CD14-positive monocyte (primary cell): ENCODE data around the gene TBC1D5. TPM values are rescaled to one million over a fixed set of nuclear protein-coding genes. Genes with fewer than 3 reads are reported as not detected.

Source experiments
- DNase-seq, 3 donors: peaks; one replicate each; pipeline ENCODE4 v3.0.0-alpha.2; 2011 to 2022
- H2AFZ ChIP-seq: 2 replicates; pipeline ENCODE4 v1.6.0; 2012; ENCODE audit warnings: mild to moderate bottlenecking, low read depth, low read length, inconsistent platforms; ENCODE audit not compliant: insufficient read depth, poor library complexity, severe bottlenecking
- H3K27ac ChIP-seq, 2 donors: 1 replicate in 1 of 2; 2 replicates in 1 of 2; pipeline ENCODE4 v1.5.1; 2012 to 2013; ENCODE audit warnings: low read length in 2 of 2, control low read depth in 1 of 2, inconsistent platforms in 1 of 2, low read depth in 1 of 2, mild to moderate bottlenecking in 1 of 2
- H3K27me3 ChIP-seq, 2 donors: one replicate each; pipeline versions ENCODE4 v1.6.0 to v1.6.1; 2011 to 2013; ENCODE audit warnings: low read length in 2 of 2; ENCODE audit not compliant: control insufficient read depth in 2 of 2, insufficient read depth in 2 of 2
- H3K36me3 ChIP-seq, 2 donors: replicated peaks in 1 of 2; 1 replicate in 1 of 2; 2 replicates in 1 of 2; pipeline versions ENCODE4 v1.5.1 to v1.6.1; 2012 to 2013; ENCODE audit warnings: low read length in 2 of 2, control low read depth in 1 of 2, inconsistent platforms in 1 of 2, mild to moderate bottlenecking in 1 of 2; ENCODE audit not compliant: insufficient read depth in 2 of 2, control insufficient read depth in 1 of 2
- H3K4me1 ChIP-seq, 2 donors: 1 replicate in 1 of 2; 2 replicates in 1 of 2; pipeline versions ENCODE4 v1.5.1 to v1.6.1; 2012 to 2013; ENCODE audit warnings: low read length in 2 of 2, control low read depth in 1 of 2, inconsistent platforms in 1 of 2, mild to moderate bottlenecking in 1 of 2, moderate library complexity in 1 of 2; ENCODE audit not compliant: insufficient read depth in 2 of 2, control insufficient read depth in 1 of 2
- H3K4me2 ChIP-seq: replicated peaks from 2 replicates; pipeline ENCODE3; 2012; ENCODE audit warnings: low read length, moderate library complexity, mild to moderate bottlenecking; ENCODE audit not compliant: poor library complexity, severe bottlenecking; ENCODE audit errors: extremely low read depth
- H3K4me3 ChIP-seq, 3 experiments: fragments of 200-600 bp in 1 of 3; sonication (generic) in 1 of 3; replicated peaks in 1 of 3; 1 replicate in 2 of 3; 2 replicates in 1 of 3; pipeline ENCODE4 v1.5.1; 2011 to 2013; ENCODE audit warnings: low read length in 3 of 3, mild to moderate bottlenecking in 3 of 3, control low read depth in 2 of 3, low read depth in 2 of 3, inconsistent platforms in 1 of 3, moderate library complexity in 1 of 3
- H3K79me2 ChIP-seq: 2 replicates; pipeline ENCODE4 v1.6.0; 2012; ENCODE audit warnings: mild to moderate bottlenecking, control low read depth, inconsistent platforms, low read length, moderate library complexity; ENCODE audit not compliant: insufficient read depth
- H3K9ac ChIP-seq: 2 replicates; pipeline ENCODE4 v1.6.0; 2017; ENCODE audit warnings: low read length, mild to moderate bottlenecking; ENCODE audit not compliant: insufficient read depth, poor library complexity, severe bottlenecking
- H3K9me3 ChIP-seq, 2 donors: replicated peaks in 1 of 2; 1 replicate in 1 of 2; 2 replicates in 1 of 2; pipeline versions ENCODE4 v1.5.1 to v1.6.1; 2012 to 2013; ENCODE audit warnings: low read length in 2 of 2, control low read depth in 1 of 2; ENCODE audit not compliant: control insufficient read depth in 1 of 2, insufficient read depth in 1 of 2
- H4K20me1 ChIP-seq: 2 replicates; pipeline ENCODE4 v1.6.0; 2012; ENCODE audit warnings: mild to moderate bottlenecking, low read length, control low read depth, moderate library complexity; ENCODE audit not compliant: insufficient read depth
- H3K27ac Mint-ChIP-seq, 7 donors: one replicate each; pipeline ENCODE4 v1.8.0; 2020; ENCODE audit warnings: mild to moderate bottlenecking in 7 of 7, mixed read lengths in 7 of 7, moderate library complexity in 6 of 7, inconsistent platforms in 2 of 7
- H3K27me3 Mint-ChIP-seq, 3 donors: one replicate each; pipeline ENCODE4 v1.8.0; 2021 to 2022; ENCODE audit warnings: low read depth in 3 of 3, mild to moderate bottlenecking in 3 of 3, mixed read lengths in 3 of 3, moderate library complexity in 3 of 3, inconsistent platforms in 1 of 3
- H3K36me3 Mint-ChIP-seq, 2 donors: one replicate each; pipeline ENCODE4 v1.8.0; 2020; ENCODE audit warnings: mixed read lengths in 2 of 2, inconsistent platforms in 1 of 2, mild to moderate bottlenecking in 1 of 2
- H3K4me1 Mint-ChIP-seq: one replicate; pipeline ENCODE4 v1.8.0; 2020; ENCODE audit warnings: mild to moderate bottlenecking, mixed read lengths
- H3K4me3 Mint-ChIP-seq, 2 donors: one replicate each; pipeline ENCODE4 v1.8.0; 2020; ENCODE audit warnings: mild to moderate bottlenecking in 2 of 2, mixed read lengths in 2 of 2, moderate library complexity in 1 of 2
- H3K9me3 Mint-ChIP-seq, 7 donors: one replicate each; pipeline ENCODE4 v1.8.0; 2020 to 2022; ENCODE audit warnings: mixed read lengths in 7 of 7, mild to moderate bottlenecking in 6 of 7, moderate library complexity in 6 of 7, inconsistent platforms in 2 of 7
- CTCF ChIP-seq: fragments of 200-600 bp; IDR thresholded peaks from one replicate; pipeline ENCODE4 v1.8.0; 2022; ENCODE audit warnings: antibody characterized with exemption, mild to moderate bottlenecking
- WGBS: methylation state at CpG from one replicate; pipeline ENCODE4 v1.1.5; 2013; ENCODE audit warnings: missing lambda C conversion rate; ENCODE audit not compliant: insufficient coverage; 5-methylcytosine and 5-hydroxymethylcytosine counted together
- intact Hi-C, 2 donors: fragments of 100-400 bp; cut with micrococcal nuclease; formaldehyde crosslinking; loops; one replicate each; pipeline versions ENCODE4 v1.15.0 to v1.15.1; 2023
- polyA plus RNA-seq, 3 donors: library from polyadenylated mRNA; depleted of rRNA in 1 of 3; unstranded in 2 of 3; stranded (reverse) in 1 of 3; fragments of 300-500 nt in 2 of 3; fragments of >200 nt in 1 of 3; fragmentation: Illumina TruSeq in 2 of 3; gene quantifications; 1 replicate in 2 of 3; 2 replicates in 1 of 3; pipeline ENCODE4 v1.2.3, GENCODE V29; 2012 to 2021

Gene TBC1D5
- polyA plus RNA-seq, 3 donors, result 17.6 to 35.3 (median 21.0) TPM

GRCh38 chr3:17585394-17586325 is 156.8 kb downstream of the TBC1D5 start:
- peaks cover 4 to 13% of the 10 kb centered on the region in 2 donors for H3K9me3 ChIP-seq
- Mint-ChIP-seq H3K4me3 (no peak overlapping the region), H3K9me3 (peaks cover under 1 to 14% (median 10%) of the 10 kb centered on the region in 7 donors), H3K36me3 (peaks cover 18 to 22% of the 10 kb centered on the region in 2 donors), H3K27me3 (peaks cover 0 to 2% (median 0%) of the 10 kb centered on the region in 3 donors), H3K4me1 (peaks cover 8% of the 10 kb centered on the region), H3K27ac (no peak overlapping the region)
- no peak overlapping the region for H3K9ac ChIP-seq
- WGBS, result no CpG with 5 or more reads among the region's 2 CpGs
- no peaks in the 10 kb centered on the region for H4K20me1 ChIP-seq
- no peak for DNase-seq
- H3K27ac ChIP-seq, result no peak overlapping the region
- peaks cover 0 to 3% of the 10 kb centered on the region in 2 donors for H3K4me1 ChIP-seq
- H3K27me3 ChIP-seq, result no peaks in the 10 kb centered on the region
- H2AFZ ChIP-seq, result no peak overlapping the region
- peaks cover 4% of the 10 kb centered on the region for H3K79me2 ChIP-seq
- H3K4me2 ChIP-seq, result no peak overlapping the region
- intact Hi-C loops, result no loop called here
- TF ChIP-seq CTCF, result no peak
- no peak overlapping the region for H3K4me3 ChIP-seq
- peaks cover 0 to 13% of the 10 kb centered on the region in 2 donors for H3K36me3 ChIP-seq

DNA sequence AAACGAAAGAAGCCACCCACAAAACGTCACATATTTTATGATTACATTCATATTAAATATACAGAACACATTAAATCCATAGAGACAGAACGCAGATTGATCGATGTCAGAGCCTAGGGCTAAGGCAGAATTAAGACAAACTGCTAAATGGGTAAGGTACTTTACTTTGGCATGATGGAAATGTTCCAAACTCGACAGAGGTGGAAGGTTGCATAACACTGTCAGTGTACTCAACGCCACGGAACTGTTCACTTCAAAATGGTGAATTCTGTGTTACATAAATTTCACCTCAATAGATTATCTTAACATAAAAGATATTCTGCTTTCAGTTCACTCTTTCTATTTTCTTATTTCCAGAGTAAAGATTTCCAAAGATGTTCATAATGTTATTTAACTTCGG is 158.4 kb downstream of the TBC1D5 start:
- intact Hi-C loops, result no loop called here
- Histone ChIP-seq H3K36me3 (no peaks in the 10 kb centered on the region), H3K9me3 (no peaks in the 10 kb centered on the region), H2AFZ (no peak overlapping the region), H3K9ac (no peak overlapping the region), H3K4me2 (no peak overlapping the region), H3K4me1 (peaks cover 5 to 10% of the 10 kb centered on the region in 2 donors), H3K27ac (no peak overlapping the region), H4K20me1 (peaks cover 4% of the 10 kb centered on the region), H3K27me3 (no peaks in the 10 kb centered on the region), H3K79me2 (peaks cover 4% of the 10 kb centered on the region), H3K4me3 (no peak overlapping the region)
- Mint-ChIP-seq H3K36me3 (peaks cover 5 to 10% of the 10 kb centered on the region in 2 donors), H3K27me3 (peaks cover 0 to 2% (median 0%) of the 10 kb centered on the region in 3 donors), H3K27ac (no peak overlapping the region), H3K4me1 (peaks cover 8% of the 10 kb centered on the region), H3K4me3 (no peak overlapping the region), H3K9me3 (peaks cover 0 to 2% (median 0%) of the 10 kb centered on the region in 7 donors)
- WGBS, result no CpG with 5 or more reads among the region's 8 CpGs
- TF ChIP-seq CTCF, result no peak
- DNase-seq, result no peak
